Suprapubic skin (tissue), 4 donors: ENCODE measurements around the gene CYP2S1. TPM values are rescaled to one million over a fixed set of nuclear protein-coding genes. Genes with fewer than 3 reads are reported as not detected.

Source experiments
- DNase-seq, 2 donors: peaks; one replicate each; pipeline ENCODE4 v3.0.0-alpha.2; 2019; ENCODE audit warnings: low spot score in 2 of 2
- H3K27ac ChIP-seq: fragments of 200-600 bp; sonication (generic); one replicate; pipeline ENCODE4 v1.5.1; 2019
- H3K27me3 ChIP-seq: fragments of 200-600 bp; sonication (generic); one replicate; pipeline ENCODE4 v1.5.1; 2019
- H3K36me3 ChIP-seq: fragments of 200-600 bp; sonication (generic); one replicate; pipeline ENCODE4 v1.5.1; 2019
- H3K4me1 ChIP-seq: fragments of 200-600 bp; sonication (generic); one replicate; pipeline ENCODE4 v1.5.1; 2019
- H3K4me3 ChIP-seq: fragments of 200-600 bp; sonication (generic); one replicate; pipeline ENCODE4 v1.5.1; 2019; ENCODE audit warnings: mild to moderate bottlenecking
- H3K9me3 ChIP-seq: fragments of 200-600 bp; sonication (generic); one replicate; pipeline ENCODE4 v1.5.1; 2019
- EP300 ChIP-seq: sonication (generic); formaldehyde crosslinking; IDR thresholded peaks from one replicate; pipeline ENCODE4 v1.6.1; 2017; ENCODE audit warnings: antibody characterized with exemption
- POLR2A ChIP-seq, 2 donors: fragments of 450-650 bp; IDR thresholded peaks; one replicate each; pipeline ENCODE4 v1.6.1; 2017; ENCODE audit warnings: antibody characterized with exemption in 2 of 2, mild to moderate bottlenecking in 2 of 2, moderate library complexity in 2 of 2
- POLR2AphosphoS5 ChIP-seq, 3 donors: sonication (generic); formaldehyde crosslinking; IDR thresholded peaks; one replicate each; pipeline ENCODE4 v1.6.1; 2017; ENCODE audit warnings: antibody characterized with exemption in 3 of 3
- WGBS: methylation state at CpG from one replicate; pipeline ENCODE4 v1.1.5; 2018; 5-methylcytosine and 5-hydroxymethylcytosine counted together
- total RNA-seq, 4 donors: library from RNA; depleted of rRNA; stranded (reverse); fragments of >200 nt; gene quantifications; one replicate each; pipeline ENCODE4 v1.1.0, GENCODE V29; 2016
- TF ChIP-seq, protein P1 (sequence below), 2 donors: fragments of 200-600 bp in 1 of 2; fragments of 450-650 bp in 1 of 2; sonication (generic) in 1 of 2; IDR thresholded peaks; one replicate each; pipeline ENCODE4 v1.5.1; 2016 to 2019; ENCODE audit warnings: antibody characterized with exemption in 2 of 2, mild to moderate bottlenecking in 1 of 2, moderate library complexity in 1 of 2

The CYP2S1 gene
- total RNA-seq, 4 donors from 2014 or later: 1.8 to 6.5 (median 2.5) TPM

DNA sequence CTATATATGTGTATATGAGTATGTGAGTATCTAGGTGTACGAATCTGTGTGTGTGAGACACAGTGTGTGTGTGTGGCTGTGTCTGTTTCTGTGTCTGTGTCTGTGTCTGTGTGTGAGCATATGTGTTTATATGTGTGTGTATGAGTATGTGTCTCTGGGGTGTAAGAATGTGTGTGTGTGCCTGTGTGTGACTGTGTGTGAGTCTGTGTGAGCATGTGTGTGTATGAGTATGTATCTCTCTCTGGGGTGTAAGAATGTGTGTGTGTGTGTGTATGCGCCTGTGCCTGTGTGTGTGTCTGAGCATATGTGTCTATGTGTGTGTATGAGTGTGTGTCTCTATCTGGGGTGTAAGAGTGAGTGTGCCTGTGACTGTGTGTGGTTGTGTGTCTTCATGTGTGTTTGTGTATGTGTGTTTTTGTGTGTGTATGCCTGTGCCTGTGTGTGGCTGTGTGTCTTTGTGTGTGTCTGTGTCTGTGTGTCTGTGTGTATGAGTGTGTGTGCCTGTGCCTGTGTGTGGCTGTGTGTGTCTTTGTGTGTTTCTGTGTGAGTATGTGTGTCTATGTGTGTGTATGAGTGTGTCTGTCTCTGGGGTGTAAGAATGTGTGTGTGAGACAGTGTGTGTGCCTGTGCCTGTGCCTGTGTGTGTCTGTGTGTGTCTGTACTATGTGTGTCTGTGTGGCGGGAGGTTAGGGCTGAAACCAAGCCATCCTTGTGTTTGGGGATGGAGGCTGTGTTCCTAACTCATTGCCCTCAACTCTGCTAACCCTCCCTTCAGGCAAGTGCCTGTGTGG is 37.2 kb downstream of the CYP2S1 start:
- H3K9me3 ChIP-seq: no peaks in the 10 kb centered on the region
- no peak overlapping the region for H3K4me3 ChIP-seq
- DNase-seq: no peak
- H3K4me1 ChIP-seq: peaks cover 15% of the 10 kb centered on the region
- peaks cover 12% of the 10 kb centered on the region for H3K36me3 ChIP-seq
- H3K27ac ChIP-seq: no peak overlapping the region
- WGBS: 82% methylated on average over 3 of the region's 3 CpGs
- no peak for TF ChIP-seq POLR2AphosphoS5 (IDR thresholded peaks at IDR 0.05)
- H3K27me3 ChIP-seq: no peaks in the 10 kb centered on the region

DNA sequence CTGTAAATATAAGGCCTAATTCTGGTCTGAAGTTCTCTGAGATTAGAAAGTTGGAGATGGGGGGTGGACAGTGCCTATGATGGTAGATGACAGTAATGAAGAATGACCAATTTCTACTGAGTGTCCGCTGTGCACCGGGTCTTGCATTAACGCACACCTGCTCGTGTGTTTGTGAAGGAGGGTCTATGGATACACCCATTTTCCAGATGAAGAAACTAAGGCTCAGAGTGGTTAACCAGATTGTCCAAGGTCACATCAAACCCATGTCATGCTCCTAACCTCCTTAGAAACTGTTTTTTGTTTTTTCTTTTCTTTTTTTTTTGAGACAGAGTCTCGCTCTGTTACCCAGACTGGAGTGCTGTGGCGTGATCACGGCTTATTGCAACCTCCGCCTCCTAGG is 39.7 kb downstream of the CYP2S1 start:
- Histone ChIP-seq H3K27ac (no peak overlapping the region), H3K9me3 (no peaks in the 10 kb centered on the region), H3K27me3 (no peaks in the 10 kb centered on the region), H3K4me3 (no peak overlapping the region), H3K36me3 (peaks cover 19% of the 10 kb centered on the region), H3K4me1 (no peaks in the 10 kb centered on the region)
- TF ChIP-seq, protein P1, sequence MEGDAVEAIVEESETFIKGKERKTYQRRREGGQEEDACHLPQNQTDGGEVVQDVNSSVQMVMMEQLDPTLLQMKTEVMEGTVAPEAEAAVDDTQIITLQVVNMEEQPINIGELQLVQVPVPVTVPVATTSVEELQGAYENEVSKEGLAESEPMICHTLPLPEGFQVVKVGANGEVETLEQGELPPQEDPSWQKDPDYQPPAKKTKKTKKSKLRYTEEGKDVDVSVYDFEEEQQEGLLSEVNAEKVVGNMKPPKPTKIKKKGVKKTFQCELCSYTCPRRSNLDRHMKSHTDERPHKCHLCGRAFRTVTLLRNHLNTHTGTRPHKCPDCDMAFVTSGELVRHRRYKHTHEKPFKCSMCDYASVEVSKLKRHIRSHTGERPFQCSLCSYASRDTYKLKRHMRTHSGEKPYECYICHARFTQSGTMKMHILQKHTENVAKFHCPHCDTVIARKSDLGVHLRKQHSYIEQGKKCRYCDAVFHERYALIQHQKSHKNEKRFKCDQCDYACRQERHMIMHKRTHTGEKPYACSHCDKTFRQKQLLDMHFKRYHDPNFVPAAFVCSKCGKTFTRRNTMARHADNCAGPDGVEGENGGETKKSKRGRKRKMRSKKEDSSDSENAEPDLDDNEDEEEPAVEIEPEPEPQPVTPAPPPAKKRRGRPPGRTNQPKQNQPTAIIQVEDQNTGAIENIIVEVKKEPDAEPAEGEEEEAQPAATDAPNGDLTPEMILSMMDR (IDR thresholded peaks at IDR 0.05): no peak
- no peak for TF ChIP-seq POLR2A (IDR thresholded peaks at IDR 0.05)
- TF ChIP-seq POLR2AphosphoS5 (IDR thresholded peaks at IDR 0.05): no peak
- TF ChIP-seq EP300: no peak
- WGBS: 87% methylated on average over 8 of the region's 8 CpGs
- DNase-seq: no peak

DNA sequence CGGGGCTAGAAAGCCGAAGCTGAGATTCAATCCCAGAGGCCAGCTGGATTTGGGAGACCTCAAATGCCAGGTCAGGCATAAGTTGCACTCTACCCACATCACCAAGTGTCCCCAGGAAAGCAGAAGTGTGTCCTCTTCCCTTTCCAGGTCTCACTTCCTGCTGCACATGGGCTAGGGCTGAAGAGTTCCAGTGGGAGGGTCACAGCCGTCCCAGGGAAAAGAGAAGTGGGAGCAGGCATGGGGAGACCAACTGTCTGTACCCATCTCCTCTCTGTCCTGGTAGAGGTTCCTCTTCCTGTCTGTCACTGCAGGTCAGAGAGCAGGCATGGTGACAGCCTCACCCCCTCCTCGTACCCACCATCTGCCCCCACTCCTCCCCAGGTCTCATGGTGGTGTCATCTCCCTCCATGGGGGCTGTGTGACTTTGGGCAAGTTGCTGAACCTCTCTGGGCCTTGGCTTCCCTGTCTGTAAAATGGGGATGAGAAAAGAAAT is 40.8 kb downstream of the CYP2S1 start:
- TF ChIP-seq POLR2A (IDR thresholded peaks at IDR 0.05) (no peak), POLR2AphosphoS5 (IDR thresholded peaks at IDR 0.05) (no peak), EP300 (no peak)
- TF ChIP-seq, protein P1 (IDR thresholded peaks at IDR 0.05): no peak
- WGBS: 66% methylated on average over 4 of the region's 4 CpGs
- H3K27me3 ChIP-seq: no peaks in the 10 kb centered on the region
- no peak overlapping the region for H3K27ac ChIP-seq
- no peaks in the 10 kb centered on the region for H3K9me3 ChIP-seq
- H3K4me1 ChIP-seq: no peaks in the 10 kb centered on the region
- peak in 1 of 2 donors; percentile 63 for DNase-seq
- no peak overlapping the region for H3K4me3 ChIP-seq
- H3K36me3 ChIP-seq: peaks cover 30% of the 10 kb centered on the region

DNA sequence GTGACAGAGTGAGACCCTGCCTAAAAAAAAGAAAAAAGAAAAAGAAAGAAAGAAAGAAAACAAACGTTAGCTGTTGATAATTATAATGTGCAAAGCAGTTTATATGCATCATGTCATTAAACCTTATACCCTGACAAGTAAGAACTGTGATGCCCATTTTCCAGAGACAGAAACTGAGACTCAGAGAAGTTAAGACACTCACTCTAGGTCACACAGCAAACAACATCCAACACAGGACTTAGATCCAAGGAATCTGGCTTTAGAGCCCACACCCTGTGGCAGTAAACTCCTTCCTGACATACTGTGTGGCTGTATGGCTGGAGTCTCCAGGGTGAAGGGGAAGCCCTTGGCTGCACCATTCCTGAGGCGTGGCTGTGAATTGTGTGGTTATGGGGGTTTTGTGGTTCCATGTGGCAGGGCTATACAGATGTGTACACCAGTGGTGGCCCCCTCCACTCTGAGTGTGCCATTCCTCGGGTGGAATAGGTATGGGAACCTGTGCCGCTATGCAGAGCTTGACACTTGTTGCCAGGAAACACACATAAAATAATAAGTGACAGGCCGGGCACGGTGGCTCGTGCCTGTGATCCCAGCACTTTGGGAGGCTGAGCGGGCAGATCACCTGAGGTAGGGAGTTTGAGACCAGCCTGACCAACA is 41.6 kb downstream of the CYP2S1 start:
- Histone ChIP-seq H3K4me3 (no peak overlapping the region), H3K4me1 (peaks cover 5% of the 10 kb centered on the region), H3K27ac (no peak overlapping the region), H3K27me3 (no peaks in the 10 kb centered on the region), H3K36me3 (peaks cover 38% of the 10 kb centered on the region), H3K9me3 (no peaks in the 10 kb centered on the region)
- TF ChIP-seq EP300 (no peak), POLR2AphosphoS5 (IDR thresholded peaks at IDR 0.05) (no peak), POLR2A (IDR thresholded peaks at IDR 0.05) (no peak)
- TF ChIP-seq, protein P1 (IDR thresholded peaks at IDR 0.05): no peak
- 89% methylated on average over 7 of the region's 8 CpGs for WGBS
- no peak for DNase-seq

DNA sequence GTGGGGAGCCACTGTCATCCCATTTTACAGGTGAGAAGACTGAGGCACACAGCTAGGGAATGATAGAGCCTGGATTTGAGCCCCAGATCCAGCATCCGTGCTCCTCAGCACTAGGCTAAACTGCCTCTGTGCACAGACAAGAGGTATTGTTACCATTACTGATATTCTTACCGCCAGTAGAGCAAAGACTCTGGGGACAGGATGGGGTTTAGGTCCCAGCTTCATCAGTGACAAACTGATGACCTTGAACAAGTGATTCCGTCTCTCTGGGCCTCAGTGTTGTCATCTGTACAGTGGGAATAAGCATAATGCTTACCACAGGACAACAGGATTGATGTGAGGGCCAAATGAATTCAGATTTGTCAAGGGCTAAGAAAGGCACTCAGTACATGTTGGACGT is 42.5 kb downstream of the CYP2S1 start:
- WGBS: 91% methylated on average over 4 of the region's 4 CpGs
- H3K4me1 ChIP-seq: peaks cover 5% of the 10 kb centered on the region
- peaks cover 46% of the 10 kb centered on the region for H3K36me3 ChIP-seq

More for the DNA sequence above, 42.5 kb downstream of the CYP2S1 start:
- no peak for DNase-seq
- no peaks in the 10 kb centered on the region for H3K27me3 ChIP-seq
- no peak overlapping the region for H3K27ac ChIP-seq
- no peaks in the 10 kb centered on the region for H3K9me3 ChIP-seq
- TF ChIP-seq POLR2A (IDR thresholded peaks at IDR 0.05) (no peak), POLR2AphosphoS5 (IDR thresholded peaks at IDR 0.05) (no peak), EP300 (no peak)
- TF ChIP-seq, protein P1 (IDR thresholded peaks at IDR 0.05): no peak
- H3K4me3 ChIP-seq: no peak overlapping the region
